Ovary (tissue), 9 donors: ENCODE data around the gene TRMT112. TPM values are rescaled to one million over a fixed set of nuclear protein-coding genes. Genes with fewer than 3 reads are reported as not detected.

ENCODE experiments used
- DNase-seq, 5 donors: peaks; one replicate each; pipeline ENCODE4 v3.0.0-alpha.2; 2019 to 2020
- H3K27ac ChIP-seq, 2 donors: fragments of 200-600 bp; one replicate each; pipeline versions ENCODE4 v1.5.1 to v1.8.0; 2019 to 2022
- H3K27me3 ChIP-seq: fragments of 200-600 bp; one replicate; pipeline ENCODE4 v1.8.0; 2022
- H3K36me3 ChIP-seq: fragments of 200-600 bp; sonication (generic); one replicate; pipeline ENCODE4 v1.5.1; 2019
- H3K4me1 ChIP-seq: one replicate; pipeline ENCODE4 v1.8.1; 2013; ENCODE audit warnings: mild to moderate bottlenecking, moderate library complexity; ENCODE audit not compliant: insufficient read depth
- H3K4me3 ChIP-seq: fragments of 200-600 bp; sonication (generic); one replicate; pipeline ENCODE4 v1.5.1; 2017
- H3K9me3 ChIP-seq, 2 donors: fragments of 200-600 bp in 1 of 2; sonication (generic) in 1 of 2; one replicate each; pipeline versions ENCODE4 v1.5.1 to v1.8.1; 2013 to 2019; ENCODE audit warnings: mild to moderate bottlenecking in 1 of 2, moderate library complexity in 1 of 2
- EP300 ChIP-seq: sonication (generic); formaldehyde crosslinking; IDR thresholded peaks from one replicate; pipeline ENCODE4 v1.6.1; 2017; ENCODE audit warnings: antibody characterized with exemption
- POLR2A ChIP-seq: fragments of 450-650 bp; IDR thresholded peaks from one replicate; pipeline ENCODE4 v1.6.1; 2017; ENCODE audit warnings: antibody characterized with exemption, mild to moderate bottlenecking, moderate library complexity
- WGBS, 3 donors: extraction: QIAGEN DNeasy Blood & Tissue Kit in 1 of 3; methylation state at CpG; one replicate each; pipeline versions ENCODE4 v1.1.5 to v1.1.7; 2013 to 2017; 5-methylcytosine and 5-hydroxymethylcytosine counted together
- intact Hi-C, 4 donors: fragments of 100-400 bp; cut with DNase I; formaldehyde crosslinking; loops; one replicate each; pipeline versions ENCODE4 v1.11.0 to v1.15.1; 2022 to 2023
- polyA plus RNA-seq, 2 donors: library from polyadenylated mRNA; stranded (reverse); fragments of 200-250 nt in 1 of 2; fragments of 350-450 nt in 1 of 2; fragmentation: Illumina TruSeq in 1 of 2; extraction: RNeasy Lipid Tissue Mini Kit (QIAGEN cat#74804) in 1 of 2; gene quantifications; one replicate each; pipeline ENCODE4 v1.2.3, GENCODE V29; 2013 to 2014
- total RNA-seq, 7 donors: library from RNA; depleted of rRNA in 2 of 7; stranded (reverse); fragments of >200 nt in 2 of 7; fragmentation: NEBNext Ultra II Directional in 3 of 7; extraction: Animal tissue kit (Norgen Biotek cat#: 25700) in 3 of 7; gene quantifications; one replicate each; pipeline versions ENCODE4 v1.1.0 to v1.2.4, GENCODE V29; 2016 to 2023
- TF ChIP-seq, protein P1 (sequence below), 3 donors: fragments of 450-650 bp in 2 of 3; fragments of 200-600 bp in 1 of 3; IDR thresholded peaks; one replicate each; pipeline versions ENCODE4 v1.5.1 to v1.8.0; 2016 to 2022; ENCODE audit warnings: antibody characterized with exemption in 3 of 3, mild to moderate bottlenecking in 1 of 3
- donor health status: DM: no; HTN: no; CAD: no; lungs with moderate emphysema.
- donor health status: DM: no; HTN: no; CAD: no.
- donor health status: Bipolar disorder and iron deficiency.
- donor health status: DM: yes; HTN: yes; CAD: no.
- donor health status: DM: no; HTN: no; CAD: no.
- donor health status: DM: yes; HTN: yes; CAD: no.

TRMT112 gene
- total and polyA plus RNA-seq, 9 donors, result 207 to 432 (median 275) TPM

GRCh38 chr11:64299847-64300648 lies 17.3 kb downstream of the TRMT112 start, which contains the start of gene CATSPERZ:
CATSPERZ (plus strand) TSS chr11:64300358; CDS start chr11:64300411, 53 bp downstream.
- TF ChIP-seq, protein P1, sequence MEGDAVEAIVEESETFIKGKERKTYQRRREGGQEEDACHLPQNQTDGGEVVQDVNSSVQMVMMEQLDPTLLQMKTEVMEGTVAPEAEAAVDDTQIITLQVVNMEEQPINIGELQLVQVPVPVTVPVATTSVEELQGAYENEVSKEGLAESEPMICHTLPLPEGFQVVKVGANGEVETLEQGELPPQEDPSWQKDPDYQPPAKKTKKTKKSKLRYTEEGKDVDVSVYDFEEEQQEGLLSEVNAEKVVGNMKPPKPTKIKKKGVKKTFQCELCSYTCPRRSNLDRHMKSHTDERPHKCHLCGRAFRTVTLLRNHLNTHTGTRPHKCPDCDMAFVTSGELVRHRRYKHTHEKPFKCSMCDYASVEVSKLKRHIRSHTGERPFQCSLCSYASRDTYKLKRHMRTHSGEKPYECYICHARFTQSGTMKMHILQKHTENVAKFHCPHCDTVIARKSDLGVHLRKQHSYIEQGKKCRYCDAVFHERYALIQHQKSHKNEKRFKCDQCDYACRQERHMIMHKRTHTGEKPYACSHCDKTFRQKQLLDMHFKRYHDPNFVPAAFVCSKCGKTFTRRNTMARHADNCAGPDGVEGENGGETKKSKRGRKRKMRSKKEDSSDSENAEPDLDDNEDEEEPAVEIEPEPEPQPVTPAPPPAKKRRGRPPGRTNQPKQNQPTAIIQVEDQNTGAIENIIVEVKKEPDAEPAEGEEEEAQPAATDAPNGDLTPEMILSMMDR (IDR thresholded peaks at IDR 0.05), result no peak
- TF ChIP-seq EP300 (no peak), POLR2A (no peak)
- Histone ChIP-seq H3K27ac (no peak within 1 kb of the TSS), H3K4me3 (no peak within 1 kb of the TSS), H3K4me1 (peaks cover 4% of the 10 kb centered on the region), H3K9me3 (no peaks in the 10 kb centered on the region), H3K36me3 (no peaks in the 10 kb centered on the region), H3K27me3 (peaks cover 10% of the 10 kb centered on the region)
- DNase-seq, result peak in 1 of 5 donors; percentile 33
- 5 to 8% (median 5%) methylated on average over 50 to 54 of the region's 54 CpGs for WGBS, 3 donors
- intact Hi-C loops, result loop anchor here in 1 of 4 donors (5.0 to 10.0 kb wide), 2 partner anchors 98 to 295 kb away; no protein-coding TSS in a partner anchor

- H3K4me1 ChIP-seq, result peaks cover 4% of the 10 kb centered on the region
- H3K9me3 ChIP-seq, result no peaks in the 10 kb centered on the region
- 4 to 6% (median 5%) methylated on average over 32 to 60 of the region's 60 CpGs for WGBS, 3 donors
- intact Hi-C loops, result loop anchor here in 1 of 4 donors (10.0 kb wide), 1 partner anchor 294 kb away; no protein-coding TSS in a partner anchor
- no peaks in the 10 kb centered on the region for H3K36me3 ChIP-seq
- DNase-seq, result peak; percentile 58 to 78 (median 67)
- peaks cover 10% of the 10 kb centered on the region for H3K27me3 ChIP-seq
- no peak overlapping the region for H3K27ac ChIP-seq
- TF ChIP-seq, protein P1 (IDR thresholded peaks at IDR 0.05), result no peak
- TF ChIP-seq POLR2A (no peak), EP300 (no peak)
- H3K4me3 ChIP-seq, result no peak overlapping the region
Measured at GRCh38 chr11:64298966-64299846, 18.2 kb downstream of the TRMT112 start.

- Histone ChIP-seq H3K9me3 (no peaks in the 10 kb centered on the region), H3K36me3 (no peaks in the 10 kb centered on the region), H3K27me3 (peaks cover 10% of the 10 kb centered on the region), H3K4me3 (no peak overlapping the region), H3K27ac (no peak overlapping the region), H3K4me1 (peaks cover 4% of the 10 kb centered on the region)
- TF ChIP-seq POLR2A (no peak), EP300 (no peak)
- TF ChIP-seq, protein P1 (IDR thresholded peaks at IDR 0.05), result no peak
- 56 to 63% (median 58%) methylated on average over 18 of the region's 18 CpGs for WGBS, 3 donors
- intact Hi-C loops, result loop anchor here in 1 of 4 donors (10.0 kb wide), 1 partner anchor 293 kb away; no protein-coding TSS in a partner anchor
- peak in 1 of 5 donors; percentile 27 for DNase-seq
Measured at GRCh38 chr11:64297699-64298358, 19.5 kb downstream of the TRMT112 start.
